GM13976 (cell line): ENCODE measurements around the gene SPG7.
"Not testable (repeated sequence)": the region's sequence is repeated elsewhere in the genome, so short reads cannot be mapped to it uniquely, and the experiment has no call there.

Experiments
- DNase-seq: peaks from one replicate; pipeline ENCODE4 v3.0.0; 2012; ENCODE audit warnings: low spot score
- CTCF ChIP-seq: IDR thresholded peaks from 2 replicates; pipeline ENCODE4 v1.5.1; 2012; ENCODE audit warnings: borderline replicate concordance, mild to moderate bottlenecking; ENCODE audit not compliant: insufficient read depth; ENCODE audit errors: extremely low read depth, missing control alignments, control extremely low read depth
- in situ Hi-C: fragments of 300-500 bp; cut with MboI; formaldehyde crosslinking; loops from one replicate; pipeline ENCODE4 v1.12.0; 2022; ENCODE audit warnings: low sequenced_read_pairs, mixed read lengths, inconsistent platforms; ENCODE audit not compliant: unreplicated experiment

The SPG7 gene

DNA sequence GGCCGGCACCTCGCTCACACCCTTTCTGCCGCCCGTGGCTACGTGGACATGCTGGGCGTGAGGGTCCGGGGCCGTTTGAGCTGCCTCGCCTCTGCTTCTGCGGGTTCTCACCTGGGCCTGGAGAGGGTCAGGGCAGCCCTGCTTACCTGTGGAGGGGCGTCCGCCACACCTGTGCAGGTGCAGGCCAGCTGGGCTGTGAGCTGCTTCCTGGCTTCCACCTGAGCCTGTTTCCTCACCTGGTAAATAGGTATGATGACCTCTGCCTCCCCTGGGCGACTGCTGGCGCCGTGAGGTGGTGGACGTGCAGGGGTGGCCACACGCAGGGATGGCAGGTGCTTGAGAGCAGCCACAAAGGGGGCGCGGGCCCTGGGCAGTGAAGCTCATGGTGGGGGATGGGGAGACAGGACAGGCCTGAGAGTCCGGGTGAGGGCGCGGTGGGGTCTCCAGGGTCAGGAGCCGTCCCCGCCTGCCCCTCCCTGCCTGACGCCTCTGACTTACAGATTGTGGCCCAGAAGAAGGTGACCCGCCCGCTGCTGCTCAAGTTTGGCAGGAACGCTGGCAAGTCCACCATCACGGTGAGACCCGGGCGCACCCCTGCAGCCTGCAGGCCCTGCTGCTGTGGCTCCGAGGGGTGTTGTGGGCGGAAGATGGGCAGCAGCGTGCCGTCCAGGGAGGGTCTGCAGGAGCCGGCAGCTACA, 75.1 kb downstream of the SPG7 start:
- in situ Hi-C loops, result no loop called here
- no peak for DNase-seq
- TF ChIP-seq CTCF, result no peak

GRCh38 chr16:89583895-89584644, 75.9 kb downstream of the SPG7 start:
- no peak for DNase-seq
- in situ Hi-C loops, result no loop called here
- TF ChIP-seq CTCF, result no peak

- DNase-seq, result no peak
- in situ Hi-C loops, result no loop called here
- TF ChIP-seq CTCF, result no peak
These were observed 76.8 kb downstream of the SPG7 start for GRCh38 chr16:89584768-89585549.

DNA sequence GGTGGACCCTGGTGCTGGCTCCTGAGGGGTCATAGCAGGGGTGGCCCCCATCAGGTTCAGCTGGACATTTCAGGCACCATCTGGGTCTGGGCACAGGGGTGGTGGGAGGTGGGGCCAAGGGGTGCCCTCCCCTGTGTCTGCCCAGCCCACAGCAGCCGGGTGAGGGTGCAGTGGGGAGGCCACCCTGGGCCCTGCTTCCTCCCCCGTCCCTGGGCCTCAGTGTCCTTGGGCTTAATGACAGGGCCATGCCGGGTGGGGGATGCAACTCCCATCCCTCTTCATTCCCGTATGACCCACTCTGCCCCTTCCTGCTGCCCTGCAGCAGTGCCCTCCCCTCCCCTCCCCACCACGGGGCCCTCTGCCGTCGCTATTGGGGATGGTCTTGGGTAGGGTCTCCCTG, 78.0 kb downstream of the SPG7 start:
- no peak for TF ChIP-seq CTCF
- DNase-seq, result no peak
- in situ Hi-C loops, result no loop called here

- no peak for DNase-seq
- in situ Hi-C loops, result no loop called here
- TF ChIP-seq CTCF, result no peak
These were observed 78.7 kb downstream of the SPG7 start for GRCh38 chr16:89586853-89587252.

DNA sequence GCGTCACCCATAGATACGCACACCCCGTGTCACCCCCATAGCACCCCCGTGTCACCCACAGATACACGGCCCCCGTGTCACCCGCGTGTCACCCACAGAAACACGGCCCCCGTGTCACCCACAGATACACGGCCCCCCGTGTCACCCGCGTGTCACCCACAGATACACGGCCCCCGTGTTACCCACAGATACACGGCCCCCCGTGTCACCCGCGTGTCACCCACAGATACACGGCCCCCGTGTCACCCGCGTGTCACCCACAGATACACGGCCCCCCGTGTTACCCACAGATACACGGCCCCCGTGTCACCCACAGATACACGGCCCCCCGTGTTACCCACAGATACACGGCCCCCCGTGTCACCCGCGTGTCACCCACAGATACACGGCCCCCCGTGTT, 79.5 kb downstream of the SPG7 start:
- in situ Hi-C loops, DNase-seq: not testable (repeated sequence)

DNA sequence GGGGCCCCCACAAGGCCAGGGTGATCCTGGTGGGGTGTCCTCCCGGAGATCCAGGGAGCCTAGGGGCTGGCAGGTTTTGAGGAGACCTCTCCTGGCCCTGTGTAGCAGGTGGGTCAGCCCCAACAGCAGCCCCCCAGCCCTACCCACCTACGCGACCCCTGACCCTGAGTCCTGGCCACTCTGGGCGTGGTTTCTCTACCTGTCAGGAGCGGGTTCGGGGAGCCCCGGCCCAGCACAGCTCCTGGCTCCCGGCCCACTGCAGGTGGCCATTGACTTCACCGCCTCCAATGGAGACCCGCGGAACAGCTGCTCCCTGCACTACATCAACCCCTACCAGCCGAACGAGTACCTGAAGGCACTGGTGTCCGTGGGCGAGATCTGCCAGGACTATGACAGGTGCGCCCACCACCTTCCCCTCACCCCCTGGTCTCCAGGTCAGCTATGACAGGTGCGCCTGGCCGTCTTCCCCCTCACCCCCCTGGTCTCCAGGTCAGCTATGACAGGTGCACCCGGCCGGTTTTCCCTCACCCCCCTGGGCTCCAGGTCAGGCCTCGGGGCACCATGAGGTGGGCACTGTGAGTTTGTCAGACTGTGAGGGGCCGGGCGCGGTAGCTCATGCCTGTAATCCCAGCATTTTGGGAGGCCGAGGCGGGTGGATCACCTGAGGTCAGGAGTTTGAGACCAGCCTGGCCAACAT, 80.4 kb downstream of the SPG7 start:
- no peak for TF ChIP-seq CTCF
- DNase-seq, result no peak
- in situ Hi-C loops, result no loop called here
